OCI-LY3 (cell line): ENCODE measurements around the gene LIN7C.

Source experiments
- EZH2phosphoT487 ChIP-seq: fragments of 200-600 bp; shearing (Covaris generic); IDR thresholded peaks from 2 replicates; pipeline ENCODE4 v1.6.1; 2018; ENCODE audit warnings: antibody characterized with exemption, mixed run types, low read depth
- TF ChIP-seq, protein P1 (sequence below): fragments of 200-600, 300-600 bp; sonication (generic); IDR thresholded peaks from 2 replicates; pipeline ENCODE4 v1.5.1; 2014; ENCODE audit warnings: antibody characterized with exemption, low read length, low read depth

DNA sequence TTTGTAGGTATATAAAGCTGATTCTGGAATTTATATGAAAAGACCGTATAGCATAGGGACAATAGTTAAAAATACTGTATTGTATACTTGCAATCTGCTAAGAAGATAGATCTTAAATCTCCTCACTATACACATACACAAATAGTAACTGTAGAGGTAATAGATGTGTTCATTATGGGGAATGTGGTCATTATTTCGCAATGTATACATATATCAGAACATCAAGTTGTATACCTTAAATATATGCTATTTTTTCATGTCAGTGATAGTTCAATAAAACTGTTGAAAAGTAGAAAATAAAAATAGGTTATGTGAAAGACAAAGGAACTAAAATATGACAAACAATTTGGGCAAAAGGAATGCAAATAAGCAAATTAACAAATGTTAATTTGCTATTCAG lies 35.2 kb upstream of the LIN7C start:
- TF ChIP-seq, protein P1, sequence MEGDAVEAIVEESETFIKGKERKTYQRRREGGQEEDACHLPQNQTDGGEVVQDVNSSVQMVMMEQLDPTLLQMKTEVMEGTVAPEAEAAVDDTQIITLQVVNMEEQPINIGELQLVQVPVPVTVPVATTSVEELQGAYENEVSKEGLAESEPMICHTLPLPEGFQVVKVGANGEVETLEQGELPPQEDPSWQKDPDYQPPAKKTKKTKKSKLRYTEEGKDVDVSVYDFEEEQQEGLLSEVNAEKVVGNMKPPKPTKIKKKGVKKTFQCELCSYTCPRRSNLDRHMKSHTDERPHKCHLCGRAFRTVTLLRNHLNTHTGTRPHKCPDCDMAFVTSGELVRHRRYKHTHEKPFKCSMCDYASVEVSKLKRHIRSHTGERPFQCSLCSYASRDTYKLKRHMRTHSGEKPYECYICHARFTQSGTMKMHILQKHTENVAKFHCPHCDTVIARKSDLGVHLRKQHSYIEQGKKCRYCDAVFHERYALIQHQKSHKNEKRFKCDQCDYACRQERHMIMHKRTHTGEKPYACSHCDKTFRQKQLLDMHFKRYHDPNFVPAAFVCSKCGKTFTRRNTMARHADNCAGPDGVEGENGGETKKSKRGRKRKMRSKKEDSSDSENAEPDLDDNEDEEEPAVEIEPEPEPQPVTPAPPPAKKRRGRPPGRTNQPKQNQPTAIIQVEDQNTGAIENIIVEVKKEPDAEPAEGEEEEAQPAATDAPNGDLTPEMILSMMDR, result no peak
- no peak for TF ChIP-seq EZH2phosphoT487
